ENCODE measurements around the gene ANTXR1. TPM values are rescaled to one million over a fixed set of nuclear protein-coding genes. Genes with fewer than 3 reads are reported as not detected.
A peak's percentile ranks its signal among the peaks of the same experiment; 100 is the strongest.

The ANTXR1 gene
- total RNA-seq, 1 experiment from 2014 or later: 33.1 TPM

GRCh38 chr2:69089998-69090397, 77.0 kb downstream of the ANTXR1 start:
- no peak for DNase-seq (ENCODE audit: unreplicated experiment)
- Mint-ChIP-seq H3K9me3 (ENCODE audit: unreplicated experiment) (no peaks in the 10 kb centered on the region), H3K27me3 (ENCODE audit: insufficient read depth, unreplicated experiment) (no peaks in the 10 kb centered on the region), H3K4me1 (ENCODE audit: insufficient read depth, unreplicated experiment) (no peaks in the 10 kb centered on the region), H3K27ac (ENCODE audit: low read depth, unreplicated experiment) (no peak overlapping the region), H3K4me3 (ENCODE audit: unreplicated experiment) (no peak overlapping the region), H3K36me3 (ENCODE audit: insufficient read depth, unreplicated experiment) (peaks cover 19% of the 10 kb centered on the region)
- CTCF ChIA-PET: interaction anchor here (0.9 to 1.0 kb wide), 2 partner anchors 27 to 147 kb away, joined by 3 read pairs; no protein-coding TSS in a partner anchor
- no TSS peak for BruUV-seq (replicated peaks)
- POLR2A ChIA-PET: no interaction called here
- no peak for TF ChIP-seq CTCF (IDR thresholded peaks at IDR 0.05; ENCODE audit: unreplicated experiment)
- intact Hi-C loops (cut with micrococcal nuclease): no loop called here

GRCh38 chr2:69090820-69091219, 77.8 kb downstream of the ANTXR1 start:
- no TSS peak for BruUV-seq (replicated peaks)
- Mint-ChIP-seq H3K36me3 (ENCODE audit: insufficient read depth, unreplicated experiment) (peaks cover 19% of the 10 kb centered on the region), H3K27ac (ENCODE audit: low read depth, unreplicated experiment) (no peak overlapping the region), H3K9me3 (ENCODE audit: unreplicated experiment) (no peaks in the 10 kb centered on the region), H3K27me3 (ENCODE audit: insufficient read depth, unreplicated experiment) (no peaks in the 10 kb centered on the region), H3K4me3 (ENCODE audit: unreplicated experiment) (no peak overlapping the region), H3K4me1 (ENCODE audit: insufficient read depth, unreplicated experiment) (no peaks in the 10 kb centered on the region)
- ChIA-PET POLR2A (no interaction called here), CTCF (no interaction called here)
- DNase-seq (ENCODE audit: unreplicated experiment): no peak
- no peak for TF ChIP-seq CTCF (IDR thresholded peaks at IDR 0.05; ENCODE audit: unreplicated experiment)
- intact Hi-C loops (cut with micrococcal nuclease): no loop called here

GRCh38 chr2:69092857-69093256, 79.9 kb downstream of the ANTXR1 start:
- H3K27ac Mint-ChIP-seq (ENCODE audit: low read depth, unreplicated experiment): no peak overlapping the region
- POLR2A ChIA-PET: no interaction called here

GRCh38 chr2:69095305-69095704, 82.3 kb downstream of the ANTXR1 start:
- intact Hi-C loops (cut with micrococcal nuclease): no loop called here
- Mint-ChIP-seq H3K4me1 (ENCODE audit: insufficient read depth, unreplicated experiment) (no peaks in the 10 kb centered on the region), H3K27me3 (ENCODE audit: insufficient read depth, unreplicated experiment) (no peaks in the 10 kb centered on the region), H3K36me3 (ENCODE audit: insufficient read depth, unreplicated experiment) (peaks cover 15% of the 10 kb centered on the region), H3K9me3 (ENCODE audit: unreplicated experiment) (no peaks in the 10 kb centered on the region), H3K27ac (ENCODE audit: low read depth, unreplicated experiment) (no peak overlapping the region), H3K4me3 (ENCODE audit: unreplicated experiment) (no peak overlapping the region)
- BruUV-seq (replicated peaks): no TSS peak
- CTCF ChIA-PET: no interaction called here
- no peak for TF ChIP-seq CTCF (IDR thresholded peaks at IDR 0.05; ENCODE audit: unreplicated experiment)
- POLR2A ChIA-PET: no interaction called here
- no peak for DNase-seq (ENCODE audit: unreplicated experiment)

More at GRCh38 chr2:69092857-69093256, 79.9 kb downstream of the ANTXR1 start:
- Mint-ChIP-seq H3K36me3 (ENCODE audit: insufficient read depth, unreplicated experiment) (peaks cover 15% of the 10 kb centered on the region), H3K4me3 (ENCODE audit: unreplicated experiment) (no peak overlapping the region), H3K4me1 (ENCODE audit: insufficient read depth, unreplicated experiment) (no peaks in the 10 kb centered on the region), H3K27me3 (ENCODE audit: insufficient read depth, unreplicated experiment) (no peaks in the 10 kb centered on the region), H3K9me3 (ENCODE audit: unreplicated experiment) (no peaks in the 10 kb centered on the region)
- CTCF ChIA-PET: no interaction called here
- intact Hi-C loops (cut with micrococcal nuclease): no loop called here
- no peak for TF ChIP-seq CTCF (IDR thresholded peaks at IDR 0.05; ENCODE audit: unreplicated experiment)
- BruUV-seq (replicated peaks): no TSS peak
- DNase-seq (ENCODE audit: unreplicated experiment): peak; percentile 16
